NCI-H345 treated with DMSO at 0.1 percent for 48 hours (cell line): Measurements from ENCODE around the gene MICALL2.
"Not testable (repeated sequence)": the region's sequence is repeated elsewhere in the genome, so short reads cannot be mapped to it uniquely, and the experiment has no call there.

Source experiments
- DNase-seq: peaks from one replicate; lab custom pipeline; 2025; ENCODE audit not compliant: unreplicated experiment; lab: John Stamatoyannopoulos, UW

MICALL2 gene

GRCh38 chr7:1449951-1450350 lies 9.3 kb downstream of the MICALL2 start:
- DNase-seq: no peak

GRCh38 chr7:1449501-1449900 lies 9.8 kb downstream of the MICALL2 start:
- DNase-seq: no peak

DNA sequence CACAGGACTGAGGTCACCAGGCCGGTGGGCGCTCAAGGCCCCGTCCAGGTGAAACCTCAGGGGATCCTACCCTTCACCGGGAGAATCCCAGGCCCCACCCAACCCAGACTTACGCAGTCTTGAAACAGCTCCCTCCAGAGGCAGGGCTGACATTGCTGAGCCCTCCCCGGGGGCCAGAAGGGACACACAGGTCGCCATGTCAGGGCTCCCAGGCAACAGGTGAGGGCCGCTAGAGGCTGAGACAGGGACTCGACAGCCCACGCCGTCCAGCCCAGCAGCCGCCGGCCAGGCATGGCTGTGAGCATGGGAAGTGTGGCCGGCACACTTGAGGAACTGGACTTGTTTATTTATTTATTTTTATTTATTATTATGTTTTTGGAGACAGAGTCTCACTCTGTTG lies 10.3 kb downstream of the MICALL2 start:
- no peak for DNase-seq

- DNase-seq: no peak
These were observed 11.6 kb downstream of the MICALL2 start for GRCh38 chr7:1447551-1448244.

DNA sequence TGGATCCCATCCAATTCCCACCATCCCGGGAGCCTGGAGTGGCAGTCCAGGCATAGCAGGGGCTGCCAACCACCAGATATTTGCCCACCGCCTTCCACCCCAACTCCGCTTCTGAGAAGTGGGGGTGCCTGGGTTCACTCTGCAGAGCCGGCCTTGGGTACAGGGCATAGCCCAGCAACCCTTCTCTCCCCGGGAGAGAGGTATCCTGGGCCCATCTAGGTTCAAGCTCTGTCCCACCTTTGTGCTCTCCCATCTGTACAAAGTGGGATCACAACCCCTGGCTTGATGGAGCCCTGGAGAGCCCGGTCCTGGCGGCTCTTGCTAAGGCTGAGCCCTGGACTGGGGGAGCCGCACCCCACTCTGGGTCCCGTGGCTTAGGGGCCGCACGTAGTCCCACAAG lies 12.2 kb downstream of the MICALL2 start:
- no peak for DNase-seq

DNA sequence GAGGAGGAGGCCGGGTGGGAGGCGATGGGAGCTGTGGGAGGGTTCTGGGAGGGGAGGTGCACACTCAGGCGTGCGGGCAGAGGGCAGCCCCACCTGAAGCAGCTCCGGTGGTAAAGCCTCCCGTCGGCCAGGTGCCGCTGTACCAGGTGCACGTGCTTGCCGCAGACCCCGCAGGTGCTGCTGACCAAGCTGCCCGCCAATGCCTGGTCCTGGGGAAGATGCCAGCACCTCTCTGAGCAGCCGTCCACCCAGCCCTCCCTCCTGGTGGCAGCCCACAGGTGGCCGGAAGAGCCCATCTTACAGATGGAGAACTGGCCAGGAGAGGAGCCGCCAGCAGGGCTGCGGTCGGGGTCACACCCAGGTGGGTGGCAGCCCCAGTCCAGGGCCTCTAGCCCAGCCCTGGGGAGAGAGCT lies 12.6 kb downstream of the MICALL2 start:
- DNase-seq: no peak

GRCh38 chr7:1446026-1446425 lies 13.2 kb downstream of the MICALL2 start:
- not testable (repeated sequence) for DNase-seq

DNA sequence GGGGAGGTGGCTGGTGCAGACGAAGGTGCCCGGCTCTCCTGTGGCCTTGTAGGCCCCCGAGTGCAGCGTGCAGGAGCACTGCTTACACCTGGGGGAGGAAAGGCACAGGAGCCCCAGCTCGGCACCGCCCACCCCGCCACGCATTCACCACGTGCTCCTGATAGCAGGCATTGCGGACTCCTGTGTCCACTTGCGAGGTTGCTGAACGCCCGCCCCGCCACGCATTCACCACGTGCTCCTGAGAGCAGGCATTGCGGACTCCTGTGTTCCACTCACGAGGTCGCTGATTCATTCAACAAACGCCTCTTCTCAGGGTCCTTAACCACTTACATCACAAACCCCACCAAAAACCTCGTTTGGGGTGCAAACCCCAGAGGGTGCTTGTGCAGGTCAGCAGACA lies 13.9 kb downstream of the MICALL2 start:
- no peak for DNase-seq

DNA sequence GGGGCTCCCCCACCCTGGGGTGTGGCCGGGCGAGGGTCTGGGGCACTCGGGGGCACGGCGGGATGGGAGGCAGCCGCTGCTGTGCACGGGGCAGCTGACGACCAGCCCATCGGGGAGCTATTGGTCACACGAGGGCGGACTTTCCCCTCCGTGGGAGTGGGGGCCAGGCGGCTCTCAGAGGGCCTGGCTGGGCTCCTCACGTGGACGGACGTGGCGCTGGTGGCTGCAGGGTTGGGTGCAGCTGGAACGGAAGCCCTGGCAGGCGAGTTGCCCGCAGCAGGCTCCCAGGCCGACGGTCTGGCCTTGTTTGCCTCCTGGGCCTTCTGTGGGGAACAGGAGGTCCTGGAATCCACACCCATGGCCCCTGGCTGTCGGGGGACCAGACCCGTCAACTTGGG lies 14.3 kb downstream of the MICALL2 start:
- no peak for DNase-seq

GRCh38 chr7:1444214-1444924 lies 14.9 kb downstream of the MICALL2 start:
- no peak for DNase-seq

DNA sequence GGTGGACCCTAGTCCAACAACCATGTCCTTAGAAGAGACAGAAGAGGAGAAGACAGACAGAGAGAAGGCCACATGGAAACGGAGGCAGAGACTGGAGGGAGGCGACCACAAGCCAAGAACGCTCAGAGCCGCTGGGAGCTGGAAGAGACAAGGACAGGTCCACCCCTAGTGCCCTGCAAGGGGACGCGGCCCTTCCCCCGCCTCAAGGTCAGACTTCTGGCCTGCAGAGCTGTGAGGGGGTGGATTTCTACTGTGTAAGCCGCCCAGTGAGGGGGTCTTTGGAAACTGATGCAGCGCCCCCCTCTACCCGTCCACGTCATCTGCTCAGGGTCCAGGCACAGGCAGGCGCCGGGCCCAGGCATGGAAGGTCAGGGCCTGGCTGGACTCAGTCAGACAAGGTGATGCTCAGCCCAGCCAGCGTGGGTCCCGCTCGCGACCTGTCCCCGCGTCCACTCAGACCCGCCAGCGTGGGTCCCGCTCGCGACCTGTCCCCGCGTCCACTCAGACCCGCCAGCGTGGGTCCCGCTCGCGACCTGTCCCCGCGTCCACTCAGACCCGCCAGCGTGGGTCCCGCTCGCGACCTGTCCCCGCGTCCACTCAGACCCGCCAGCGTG lies 15.6 kb downstream of the MICALL2 start:
- DNase-seq: not testable (repeated sequence)

DNA sequence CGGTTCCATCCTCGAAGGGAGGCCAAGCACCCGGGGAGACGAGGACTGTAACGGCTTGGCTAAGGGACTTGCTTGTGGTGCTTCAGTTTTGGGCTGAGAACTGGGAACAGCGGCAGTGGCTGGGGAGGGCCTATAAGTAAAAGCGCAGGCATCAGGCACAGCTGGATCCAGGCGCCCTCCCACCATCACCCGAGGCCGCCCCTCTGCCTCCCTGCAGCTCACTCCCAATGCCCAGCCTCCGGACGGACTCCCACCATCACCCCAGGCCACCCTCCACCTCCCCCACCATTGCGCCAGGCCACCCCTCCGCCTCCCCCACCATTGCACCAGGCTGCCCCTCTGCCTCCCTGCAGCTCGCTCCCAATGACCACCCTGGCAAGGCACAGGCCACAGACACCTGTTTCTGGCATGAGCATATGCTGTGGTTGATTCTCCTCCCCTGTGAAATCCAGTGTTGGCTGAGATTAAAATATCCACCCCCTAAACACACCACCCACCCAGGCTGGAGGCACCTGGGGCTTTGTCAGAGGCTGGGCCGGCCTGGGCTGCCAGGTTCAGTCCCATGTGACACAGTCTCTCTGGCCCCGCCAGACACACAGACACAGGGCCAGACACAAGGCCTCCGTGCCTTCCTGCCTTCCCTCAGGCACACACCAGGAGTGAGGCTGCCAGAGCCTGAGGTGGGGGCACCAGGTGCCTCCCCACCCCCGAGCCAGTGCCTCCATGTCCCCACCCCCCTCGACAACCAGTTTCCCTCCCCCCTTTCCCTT lies 16.7 kb downstream of the MICALL2 start:
- DNase-seq: no peak

GRCh38 chr7:1441615-1442354 lies 17.5 kb downstream of the MICALL2 start:
- no peak for DNase-seq

DNA sequence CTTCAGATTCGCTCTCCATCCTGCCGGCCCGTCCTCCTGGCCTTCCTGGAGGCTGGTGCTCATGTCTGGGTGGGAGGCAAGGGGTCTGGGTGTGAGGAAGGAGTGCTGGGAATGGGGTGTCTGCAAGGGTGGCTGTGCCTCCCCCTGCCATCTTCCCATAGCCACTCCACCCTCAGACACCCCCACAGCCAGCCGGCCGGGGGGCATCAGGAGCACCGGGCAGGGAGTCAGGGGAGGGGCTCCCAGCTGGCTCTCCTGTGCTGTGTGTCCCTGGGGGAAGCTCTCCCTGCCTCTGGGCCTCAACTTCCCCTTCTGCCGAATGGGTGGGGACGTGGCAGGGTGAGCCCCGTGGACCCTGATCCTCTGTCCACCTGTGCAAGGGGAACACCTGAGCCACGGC lies 18.6 kb downstream of the MICALL2 start:
- DNase-seq: no peak

- DNase-seq: no peak
These were observed 19.6 kb downstream of the MICALL2 start for GRCh38 chr7:1439373-1440363.

DNA sequence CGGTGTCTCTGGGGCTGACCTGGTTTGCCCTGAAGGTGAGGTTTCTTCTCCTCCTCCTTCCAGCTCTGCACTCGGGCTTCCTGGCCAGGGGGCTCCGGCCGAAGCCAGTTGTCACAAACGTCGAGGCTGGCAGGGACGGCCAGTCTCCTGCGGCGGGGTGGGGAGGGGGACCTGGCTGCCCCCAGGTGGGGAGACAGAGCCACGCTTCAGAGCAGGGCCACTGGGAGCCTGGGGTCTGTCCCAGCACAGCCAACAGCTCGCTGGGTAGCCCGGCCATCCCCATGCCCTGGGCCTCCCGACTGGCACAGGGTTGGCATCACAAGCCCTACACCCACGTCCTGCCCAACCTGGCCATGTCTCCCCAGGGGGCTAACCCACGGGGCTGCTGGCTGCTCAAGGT lies 20.4 kb downstream of the MICALL2 start:
- no peak for DNase-seq

DNA sequence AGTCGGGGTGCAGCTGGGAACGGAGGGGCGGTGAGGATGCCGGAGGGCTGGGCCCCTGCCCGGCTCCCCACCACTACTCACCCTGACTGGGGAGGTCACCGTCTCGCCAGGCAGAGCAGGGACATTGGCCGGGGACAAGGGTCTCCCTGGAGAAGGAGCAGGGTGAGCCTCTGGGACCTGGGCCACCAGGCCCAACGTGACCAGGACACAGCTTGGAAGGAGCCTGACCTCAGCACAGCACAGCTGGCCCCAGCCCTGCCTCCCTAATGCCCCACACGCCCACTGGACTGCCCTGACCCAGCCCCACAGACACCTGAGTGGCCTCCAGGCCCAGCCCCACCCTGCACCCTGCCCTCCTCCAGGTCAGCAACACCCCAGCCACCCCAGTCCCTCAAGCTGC lies 21.1 kb downstream of the MICALL2 start:
- no peak for DNase-seq

DNA sequence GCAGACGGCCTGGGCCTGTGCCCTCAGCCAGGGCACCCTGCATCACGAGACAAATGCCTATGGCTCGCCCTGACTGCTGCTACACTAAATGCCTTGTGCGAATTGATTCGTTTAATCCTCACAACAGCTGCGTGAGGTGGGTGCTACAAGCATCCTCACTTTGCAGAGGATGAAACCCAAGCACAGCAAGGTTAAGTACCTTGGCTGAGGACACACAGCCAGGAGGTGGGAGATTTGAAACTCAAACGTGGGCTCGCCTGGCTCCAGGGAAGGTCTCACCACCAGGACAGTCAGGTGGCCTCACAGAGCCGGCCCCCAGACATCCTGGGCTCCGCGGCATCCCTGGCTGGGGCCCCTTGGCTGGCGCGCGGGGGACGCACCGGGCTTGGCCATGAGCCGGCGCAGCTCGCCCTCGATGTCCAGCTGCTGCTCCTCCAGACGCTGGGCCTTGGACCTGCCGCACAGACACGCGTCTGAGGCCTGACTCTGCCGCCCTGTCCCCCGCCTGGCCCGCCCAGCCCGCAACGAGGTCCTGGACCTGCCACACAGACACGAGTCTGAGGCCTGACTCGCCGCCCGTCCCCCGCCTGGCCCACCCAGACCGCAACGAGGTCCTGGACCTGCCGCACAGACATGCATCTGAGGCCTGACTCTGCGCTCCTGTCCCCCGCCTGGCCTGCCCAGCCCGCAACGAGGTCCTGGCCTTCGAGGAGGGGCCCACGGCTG lies 22.0 kb downstream of the MICALL2 start:
- no peak for DNase-seq

GRCh38 chr7:1436608-1437007 lies 22.7 kb downstream of the MICALL2 start:
- no peak for DNase-seq
